Breast epithelium (tissue), 3 donors: ENCODE measurements around the gene SRGAP3.

Experiments
- POLR2A ChIP-seq: fragments of 450-650 bp; IDR thresholded peaks from one replicate; pipeline ENCODE4 v1.6.1; 2016; ENCODE audit warnings: antibody characterized with exemption, mild to moderate bottlenecking, moderate library complexity
- POLR2AphosphoS5 ChIP-seq, 3 donors: sonication (generic); formaldehyde crosslinking; IDR thresholded peaks; one replicate each; pipeline ENCODE4 v1.6.1; 2017; ENCODE audit warnings: antibody characterized with exemption in 3 of 3
- TF ChIP-seq, protein P1 (sequence below), 3 donors: fragments of 450-650 bp; IDR thresholded peaks; one replicate each; pipeline ENCODE4 v1.5.1; 2016 to 2017; ENCODE audit warnings: antibody characterized with exemption in 3 of 3, mild to moderate bottlenecking in 3 of 3, moderate library complexity in 3 of 3

DNA sequence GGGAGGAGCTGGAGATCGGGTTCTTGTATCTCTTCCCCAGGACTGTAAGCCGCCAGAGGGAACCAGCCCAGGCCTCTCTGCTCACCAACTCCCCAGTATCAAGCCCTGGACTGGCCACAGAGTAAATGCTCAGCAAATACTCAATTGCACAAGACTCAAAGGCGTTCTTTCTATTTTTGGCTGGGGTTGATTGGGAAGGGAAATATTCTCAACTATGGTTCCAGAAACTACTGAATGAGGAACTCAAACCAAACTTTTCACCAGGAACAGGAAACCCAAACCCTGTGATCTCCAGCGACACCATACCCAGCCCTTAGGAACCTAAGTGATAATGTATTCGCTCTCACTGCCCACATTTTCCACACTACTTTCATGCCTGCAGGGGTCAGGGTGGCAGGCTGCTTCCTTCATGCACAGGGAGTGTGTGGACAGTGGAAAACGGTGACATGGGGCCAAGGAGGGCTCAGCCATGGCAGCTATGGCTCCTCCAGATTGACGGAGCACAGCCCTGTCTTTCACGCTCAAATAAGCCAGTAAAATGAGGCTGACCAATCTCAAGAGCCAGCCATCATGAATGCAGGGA is 161.5 kb downstream of the SRGAP3 start:
- TF ChIP-seq POLR2A, result no peak
- no peak for TF ChIP-seq POLR2AphosphoS5 (IDR thresholded peaks at IDR 0.05)
- TF ChIP-seq, protein P1, sequence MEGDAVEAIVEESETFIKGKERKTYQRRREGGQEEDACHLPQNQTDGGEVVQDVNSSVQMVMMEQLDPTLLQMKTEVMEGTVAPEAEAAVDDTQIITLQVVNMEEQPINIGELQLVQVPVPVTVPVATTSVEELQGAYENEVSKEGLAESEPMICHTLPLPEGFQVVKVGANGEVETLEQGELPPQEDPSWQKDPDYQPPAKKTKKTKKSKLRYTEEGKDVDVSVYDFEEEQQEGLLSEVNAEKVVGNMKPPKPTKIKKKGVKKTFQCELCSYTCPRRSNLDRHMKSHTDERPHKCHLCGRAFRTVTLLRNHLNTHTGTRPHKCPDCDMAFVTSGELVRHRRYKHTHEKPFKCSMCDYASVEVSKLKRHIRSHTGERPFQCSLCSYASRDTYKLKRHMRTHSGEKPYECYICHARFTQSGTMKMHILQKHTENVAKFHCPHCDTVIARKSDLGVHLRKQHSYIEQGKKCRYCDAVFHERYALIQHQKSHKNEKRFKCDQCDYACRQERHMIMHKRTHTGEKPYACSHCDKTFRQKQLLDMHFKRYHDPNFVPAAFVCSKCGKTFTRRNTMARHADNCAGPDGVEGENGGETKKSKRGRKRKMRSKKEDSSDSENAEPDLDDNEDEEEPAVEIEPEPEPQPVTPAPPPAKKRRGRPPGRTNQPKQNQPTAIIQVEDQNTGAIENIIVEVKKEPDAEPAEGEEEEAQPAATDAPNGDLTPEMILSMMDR (IDR thresholded peaks at IDR 0.05), result no peak
